CD4-positive, alpha-beta T cell treated with Interleukin-15 for 4 hours (primary cell): ENCODE results near the gene IMPA2.
"Not testable (repeated sequence)": the region's sequence is repeated elsewhere in the genome, so short reads cannot be mapped to it uniquely, and the experiment has no call there.

Experiments
- DNase-seq: peaks from one replicate; pipeline ENCODE4 v3.0.0-alpha.2; 2020; ENCODE audit warnings: low spot score

Gene IMPA2

DNA sequence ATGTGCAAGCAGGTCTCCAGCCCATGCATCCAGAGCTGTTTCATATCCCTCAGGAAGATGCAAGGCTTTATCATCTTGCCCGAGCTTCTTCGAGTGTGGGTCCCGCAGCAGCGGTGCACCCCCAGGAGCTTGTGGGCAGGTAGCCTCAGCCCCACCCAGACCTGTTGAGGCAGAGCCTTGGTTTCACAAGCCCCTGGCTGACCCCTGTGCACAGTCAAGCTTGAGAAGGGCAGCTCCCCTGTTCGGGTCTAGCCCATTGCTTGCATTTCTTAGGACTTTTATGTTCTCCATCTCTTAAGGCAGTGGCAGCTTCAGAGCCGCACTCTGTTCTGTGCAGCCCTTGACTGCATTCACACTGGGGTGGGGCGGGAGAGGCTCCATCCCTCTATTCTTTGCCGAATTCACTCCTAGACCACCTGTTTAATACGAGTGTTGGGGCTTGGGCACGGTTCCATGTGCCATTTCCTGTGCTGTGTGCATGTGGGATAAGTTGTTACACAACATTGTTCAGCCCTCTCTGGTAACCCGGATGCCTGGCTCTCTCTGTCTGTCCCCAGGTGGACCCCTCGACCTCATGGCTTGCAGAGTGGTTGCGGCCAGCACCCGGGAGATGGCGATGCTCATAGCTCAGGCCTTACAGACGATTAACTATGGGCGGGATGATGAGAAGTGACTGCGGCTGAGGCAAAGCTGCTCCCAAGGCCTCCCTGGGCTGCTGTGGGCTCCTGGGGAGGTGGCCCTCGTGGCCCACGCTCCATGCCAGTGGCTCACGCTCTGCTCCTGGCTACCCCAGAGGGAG is 48.7 kb downstream of the IMPA2 start:
- no peak for DNase-seq

DNA sequence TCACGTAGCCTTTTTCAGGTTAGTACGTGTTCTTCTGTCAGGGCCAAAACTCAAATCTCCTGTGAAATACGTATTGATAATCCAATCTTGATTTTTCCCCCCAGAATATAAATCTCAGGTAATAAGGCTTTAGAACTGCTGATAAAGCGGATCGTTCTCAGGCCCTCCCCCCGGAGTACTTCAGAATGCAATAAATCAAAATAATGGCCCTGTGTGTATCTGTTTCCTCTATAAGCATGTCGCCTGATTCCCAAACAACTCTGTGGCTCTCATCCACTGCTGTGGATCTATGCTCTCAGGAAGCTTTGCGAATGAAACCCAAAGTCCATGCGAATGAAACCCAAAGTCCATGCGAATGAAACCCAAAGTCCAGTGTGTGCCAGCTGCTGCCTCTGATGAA is 49.4 kb downstream of the IMPA2 start:
- DNase-seq = no peak

DNA sequence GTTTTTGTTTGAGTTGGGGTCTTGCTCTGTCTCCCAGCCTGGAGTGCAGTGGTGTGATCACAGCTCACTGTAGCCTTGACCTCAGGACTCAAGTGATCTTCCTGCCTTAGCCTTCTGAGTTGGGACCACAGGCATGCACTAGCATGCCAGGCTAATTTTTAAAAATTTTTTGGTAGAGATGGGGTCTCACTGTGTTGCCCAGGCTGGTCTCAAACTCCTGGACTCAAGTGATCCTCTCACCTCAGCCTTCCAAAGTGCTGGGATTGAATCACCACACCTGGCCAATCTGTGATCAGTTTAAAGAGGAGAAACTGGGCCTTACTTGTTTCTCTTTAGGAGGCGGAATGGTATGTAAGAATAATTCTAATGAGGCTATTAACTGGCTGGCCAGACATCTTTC is 49.9 kb downstream of the IMPA2 start:
- DNase-seq = no peak

DNA sequence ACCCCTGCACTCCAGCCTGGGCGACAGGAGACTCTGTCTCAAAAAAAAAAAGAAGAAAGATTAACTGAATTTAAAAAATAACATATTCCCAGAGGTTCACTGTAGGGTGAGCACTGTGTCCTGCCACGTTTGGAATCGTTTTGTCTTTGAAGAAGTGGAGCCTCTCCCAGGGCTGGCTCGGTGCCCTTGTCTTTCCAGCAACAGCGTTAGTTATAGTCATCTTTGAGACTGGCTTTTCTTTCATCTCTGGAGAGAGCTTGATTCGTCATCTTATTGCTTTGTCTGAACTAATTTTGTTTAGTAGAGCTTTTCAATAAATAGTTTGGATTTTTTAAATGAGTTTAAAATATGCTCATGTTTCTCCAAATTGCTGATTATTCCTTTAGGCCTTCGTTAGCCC is 50.5 kb downstream of the IMPA2 start:
- DNase-seq = no peak

DNA sequence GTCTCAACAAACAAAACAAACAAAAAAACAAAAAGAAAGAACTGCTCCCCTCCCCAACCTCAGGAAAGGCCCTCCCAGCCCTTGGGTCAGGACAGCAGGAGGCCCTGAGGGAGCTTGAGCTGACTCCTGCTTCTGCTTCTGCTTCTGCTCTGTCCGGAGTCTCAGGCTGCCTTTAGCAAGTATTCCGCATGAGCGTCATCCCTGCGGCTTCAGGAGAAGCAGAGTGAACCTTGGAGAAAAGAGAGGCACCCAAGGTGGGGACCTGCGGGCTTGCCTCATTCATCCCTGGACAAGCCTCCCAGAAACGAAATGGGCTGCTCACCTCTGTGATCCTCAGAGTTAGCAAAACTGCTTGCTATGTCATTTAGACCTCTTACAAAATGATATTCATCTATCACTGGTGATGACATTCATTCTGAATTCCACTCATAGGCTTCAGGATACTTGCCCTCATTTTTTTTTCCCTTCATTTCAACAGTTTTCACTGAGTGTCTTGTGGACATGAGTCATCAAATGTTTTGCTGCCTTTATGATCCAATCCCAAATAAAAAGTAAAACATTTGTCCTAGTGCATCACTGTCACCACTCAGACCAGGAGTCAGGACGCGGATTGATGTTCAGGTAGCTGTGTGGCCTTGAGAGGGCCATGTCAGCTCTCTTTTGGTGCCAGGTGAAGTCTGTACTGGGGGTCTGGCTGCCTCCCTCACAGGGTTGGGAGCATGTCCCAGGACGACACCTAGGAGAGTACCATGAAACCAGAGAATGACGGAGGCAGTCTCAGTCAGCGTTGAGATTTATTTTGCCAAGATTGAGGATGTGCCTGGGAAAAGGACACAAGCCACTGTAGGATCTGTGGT is 51.7 kb downstream of the IMPA2 start:
- DNase-seq = no peak

DNA sequence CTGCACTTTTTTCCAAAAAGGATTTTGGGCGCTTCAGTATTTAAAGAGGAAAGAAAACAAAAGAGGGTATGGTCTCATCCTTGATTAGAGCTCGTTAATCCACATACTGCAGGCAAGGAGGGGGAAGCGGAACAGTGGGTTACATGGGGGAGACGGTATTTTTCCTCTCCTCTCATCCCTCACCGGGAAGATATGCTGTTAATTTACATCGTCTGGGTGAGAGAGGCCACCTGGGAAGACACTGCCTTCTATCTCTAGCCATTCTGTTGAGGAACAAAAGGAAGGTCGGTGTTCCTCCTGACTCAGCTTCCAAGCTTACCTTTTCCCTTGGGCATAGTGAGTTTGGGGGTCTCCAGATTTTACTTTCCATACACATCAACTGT is 52.3 kb downstream of the IMPA2 start:
- DNase-seq = no peak

DNA sequence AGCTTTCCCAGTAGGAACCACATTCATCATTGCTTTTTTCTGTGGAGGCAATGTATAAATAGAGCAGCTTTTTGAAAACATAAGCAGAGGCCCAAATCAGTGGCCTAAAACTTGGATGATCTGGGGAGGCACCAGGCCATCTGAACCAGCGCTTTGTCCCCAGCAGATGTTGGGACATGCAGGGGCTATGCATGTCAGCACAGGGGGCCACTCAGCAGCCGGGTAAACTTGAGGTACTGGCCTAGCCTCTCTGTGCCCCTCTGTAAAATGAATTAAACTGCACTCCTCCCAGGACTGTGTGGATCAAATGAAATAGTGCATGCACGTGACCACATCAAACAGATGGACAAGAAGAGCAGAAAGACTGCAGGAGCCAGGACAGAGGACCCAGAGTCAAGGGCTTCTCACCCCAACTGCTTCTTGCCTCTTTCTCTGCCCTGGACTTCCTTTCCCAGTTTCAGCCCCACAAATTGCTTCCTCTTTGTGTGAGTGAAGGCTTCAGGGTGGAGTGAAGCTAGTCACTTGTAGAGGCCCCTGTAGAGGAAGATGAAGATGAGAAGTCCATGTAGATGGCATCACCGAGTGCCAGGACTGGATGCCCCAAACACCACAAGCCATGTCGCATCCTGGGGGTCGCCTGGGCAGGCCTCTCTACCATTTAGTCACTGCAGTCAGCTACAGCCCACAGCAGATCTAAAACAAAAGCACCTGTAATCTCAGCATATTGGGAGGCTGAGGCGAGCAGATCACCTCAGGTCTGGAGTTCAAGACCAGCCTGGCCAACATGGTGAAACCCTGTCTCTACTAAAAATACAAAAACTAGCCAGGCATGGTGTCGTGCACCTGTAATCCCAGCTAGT is 53.2 kb downstream of the IMPA2 start:
- no peak for DNase-seq

DNA sequence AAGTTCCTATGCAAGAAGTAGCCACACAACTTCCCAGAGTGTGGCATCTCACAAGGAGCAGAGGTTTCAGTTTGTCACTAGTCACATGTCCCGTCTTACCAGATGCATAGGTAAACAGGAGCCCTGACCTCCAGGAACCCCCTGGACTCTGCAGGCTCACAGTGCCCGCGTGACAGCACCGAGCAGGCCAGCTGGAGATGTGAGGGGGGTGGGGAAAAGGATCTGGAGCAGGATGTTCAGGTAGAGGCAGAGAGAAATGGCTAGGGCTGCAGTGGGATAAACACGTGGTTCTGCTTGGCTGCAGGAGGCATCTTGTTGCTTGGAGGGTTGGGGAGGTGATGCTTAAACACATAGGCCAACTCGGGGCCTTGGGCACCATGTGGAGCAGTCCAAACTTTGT is 54.2 kb downstream of the IMPA2 start:
- no peak for DNase-seq

DNA sequence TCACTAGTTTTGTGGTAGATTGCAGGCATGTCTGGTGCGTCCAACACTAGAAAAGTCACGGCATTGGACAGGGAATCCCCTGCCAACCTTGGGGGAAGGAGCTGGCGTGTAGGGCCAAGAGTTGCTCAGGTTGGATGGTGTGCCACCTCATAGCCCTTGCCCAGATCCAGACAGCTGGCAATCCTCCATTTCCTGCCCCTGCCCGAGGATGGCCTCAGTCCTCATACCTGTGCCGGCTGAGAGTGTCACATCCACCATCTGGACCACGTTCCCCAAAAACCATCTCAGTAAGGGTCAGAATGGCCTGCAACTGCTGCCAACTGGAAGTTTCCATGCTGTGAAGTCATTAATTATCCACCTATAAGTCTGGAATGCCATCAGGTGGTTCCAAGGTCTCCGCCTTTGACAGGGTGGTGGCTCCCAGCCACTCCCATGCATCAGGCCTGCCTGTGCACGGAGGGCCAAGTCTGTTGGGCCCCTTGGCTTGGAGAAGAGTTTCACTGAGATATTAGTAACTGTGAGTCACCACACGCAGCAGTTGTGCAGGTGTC is 55.0 kb downstream of the IMPA2 start:
- no peak for DNase-seq

DNA sequence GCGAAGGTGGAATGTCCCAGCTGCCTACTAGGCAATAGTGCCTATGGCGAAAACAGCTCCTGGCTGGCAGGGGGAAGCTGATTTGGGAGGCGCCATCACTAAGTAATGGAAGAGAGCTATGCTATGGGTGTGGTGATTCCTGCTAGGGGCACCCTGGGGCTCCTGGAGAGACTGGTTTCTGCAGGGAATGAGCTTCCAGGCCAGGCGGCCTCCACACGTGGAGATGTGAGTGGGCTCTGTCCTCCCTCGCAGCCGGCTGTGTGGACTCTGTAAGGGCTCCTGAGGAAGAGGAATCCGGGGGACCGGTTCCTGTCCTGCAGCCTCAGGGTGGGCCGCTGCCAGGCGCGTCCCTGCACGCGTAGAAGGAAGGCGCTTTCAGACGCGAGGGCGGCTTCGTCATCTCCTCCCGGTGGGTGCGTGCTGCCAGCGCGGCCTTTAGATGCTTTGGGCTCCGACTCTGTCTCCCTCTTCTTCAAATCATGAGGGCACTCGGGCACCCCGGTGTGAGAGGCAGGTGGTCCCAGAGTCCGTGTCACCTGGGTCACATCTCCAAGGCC is 56.9 kb downstream of the IMPA2 start:
- no peak for DNase-seq

DNA sequence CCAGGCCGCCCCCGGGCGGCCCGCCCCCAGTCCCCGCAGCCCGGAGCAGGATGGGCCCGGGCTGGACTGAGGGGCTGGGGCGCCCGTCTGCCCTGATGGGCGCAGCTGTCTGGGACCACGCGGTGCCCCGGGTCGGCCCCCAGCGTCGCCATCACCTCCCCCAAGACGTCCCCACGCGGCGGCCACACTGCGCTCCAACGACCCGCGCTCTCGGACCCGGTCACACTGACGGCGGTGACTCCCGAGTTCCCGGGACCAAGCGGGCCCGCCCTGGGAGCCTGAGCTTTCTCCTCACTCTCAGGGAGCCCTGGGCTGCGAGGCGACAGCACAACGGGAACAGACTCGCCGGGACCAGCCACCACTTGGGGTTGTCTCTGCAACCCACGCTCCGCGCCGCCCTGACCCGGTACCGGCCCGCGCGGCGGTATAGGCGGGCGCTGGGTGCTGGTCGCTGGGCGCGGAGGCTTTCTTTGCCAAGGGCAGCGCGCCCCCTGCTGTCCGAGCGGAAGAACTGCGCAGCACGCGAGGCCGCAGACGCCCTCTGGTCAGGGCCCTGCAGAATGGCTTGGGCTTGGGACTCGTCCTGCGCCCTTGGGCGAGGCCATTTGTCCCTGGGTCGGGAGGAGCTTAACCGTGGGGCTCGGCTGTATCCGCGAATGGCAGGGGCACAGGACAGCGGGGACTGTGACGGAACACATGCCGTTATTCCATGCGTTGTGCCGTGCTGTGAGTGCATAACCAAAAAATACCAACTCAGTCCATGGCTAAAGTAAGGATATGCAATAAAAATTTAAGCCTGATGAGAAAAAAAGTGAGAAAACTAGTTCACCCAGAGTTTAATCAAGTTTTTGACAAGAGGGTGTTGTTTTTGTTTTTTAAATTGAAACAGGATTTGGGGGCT is 57.6 kb downstream of the IMPA2 start:
- peak; percentile 75 for DNase-seq

DNA sequence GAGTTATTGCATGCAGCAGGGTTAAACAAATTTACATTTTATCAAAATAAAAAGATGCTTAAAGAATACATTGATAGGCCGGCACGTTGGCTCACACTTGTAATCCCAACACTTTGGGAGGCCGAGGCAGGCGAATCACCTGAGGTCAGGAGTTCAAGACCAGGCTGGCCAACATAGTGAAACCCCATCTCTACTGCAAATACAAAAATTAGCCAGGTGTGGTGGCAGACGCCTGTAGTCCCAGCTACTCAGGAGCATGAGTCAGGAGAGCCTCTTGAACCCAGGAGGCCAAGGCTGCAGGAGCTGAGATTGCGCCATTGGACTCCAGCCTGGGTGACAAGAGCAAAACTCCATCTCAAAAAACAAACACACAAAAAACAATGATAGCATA is 58.2 kb downstream of the IMPA2 start:
- DNase-seq = not testable (repeated sequence)

DNA sequence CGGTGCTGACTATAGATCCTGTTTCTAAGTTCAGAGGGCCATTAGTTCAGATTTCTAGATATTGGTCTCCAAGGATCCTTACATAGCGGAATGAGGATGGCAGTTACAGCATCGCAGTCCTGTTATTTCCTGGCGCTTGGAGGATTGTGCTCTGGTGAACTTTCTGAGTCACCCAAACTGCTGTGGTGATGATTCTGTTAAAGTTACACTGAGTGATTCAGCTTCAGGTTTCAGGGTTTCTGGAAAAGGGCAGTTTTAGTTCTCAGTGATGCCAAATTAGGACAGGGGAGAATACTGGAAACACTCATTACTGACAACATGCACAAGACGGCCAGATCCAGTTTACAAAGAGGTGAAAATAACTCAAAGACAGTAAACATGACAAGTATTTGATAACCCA is 60.3 kb downstream of the IMPA2 start:
- DNase-seq = no peak

DNA sequence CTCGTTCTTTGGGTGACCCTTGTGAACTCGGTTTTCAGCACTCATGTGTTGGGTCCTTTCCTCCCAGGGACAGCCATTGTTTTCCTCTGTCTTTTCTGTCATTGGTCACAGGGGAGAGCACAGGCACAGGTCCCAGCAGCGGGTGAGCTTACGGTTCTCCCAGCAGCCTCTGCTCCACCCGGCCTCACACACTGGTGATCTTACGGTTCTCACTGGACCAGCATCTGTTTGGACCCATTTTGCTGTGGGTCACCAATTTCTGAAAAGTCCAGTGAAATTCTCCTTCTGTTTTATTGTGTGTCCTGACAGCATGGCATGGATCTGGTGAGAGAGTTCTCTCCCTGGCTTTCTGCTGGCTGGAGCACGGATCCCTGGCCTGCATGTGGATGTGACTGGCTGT is 62.5 kb downstream of the IMPA2 start:
- no peak for DNase-seq

DNA sequence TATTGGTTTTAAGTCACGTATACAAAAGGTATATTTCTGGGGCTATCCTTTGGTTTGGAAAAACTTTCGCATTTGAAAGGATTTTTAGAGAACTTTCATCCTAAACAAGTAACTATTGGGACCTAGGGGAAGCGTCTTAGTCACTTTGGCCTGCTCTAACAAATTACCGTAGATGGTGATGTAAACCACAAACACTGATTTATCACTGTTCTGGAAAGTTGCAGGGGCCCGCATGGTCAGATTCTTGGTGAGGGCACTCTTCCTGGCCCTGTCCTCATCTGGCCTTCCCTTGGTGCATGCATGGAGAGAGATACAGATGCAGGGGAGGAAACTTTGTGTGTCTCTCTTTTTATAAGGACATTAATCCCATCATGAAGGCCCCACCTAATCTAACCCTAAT is 63.3 kb downstream of the IMPA2 start:
- no peak for DNase-seq

DNA sequence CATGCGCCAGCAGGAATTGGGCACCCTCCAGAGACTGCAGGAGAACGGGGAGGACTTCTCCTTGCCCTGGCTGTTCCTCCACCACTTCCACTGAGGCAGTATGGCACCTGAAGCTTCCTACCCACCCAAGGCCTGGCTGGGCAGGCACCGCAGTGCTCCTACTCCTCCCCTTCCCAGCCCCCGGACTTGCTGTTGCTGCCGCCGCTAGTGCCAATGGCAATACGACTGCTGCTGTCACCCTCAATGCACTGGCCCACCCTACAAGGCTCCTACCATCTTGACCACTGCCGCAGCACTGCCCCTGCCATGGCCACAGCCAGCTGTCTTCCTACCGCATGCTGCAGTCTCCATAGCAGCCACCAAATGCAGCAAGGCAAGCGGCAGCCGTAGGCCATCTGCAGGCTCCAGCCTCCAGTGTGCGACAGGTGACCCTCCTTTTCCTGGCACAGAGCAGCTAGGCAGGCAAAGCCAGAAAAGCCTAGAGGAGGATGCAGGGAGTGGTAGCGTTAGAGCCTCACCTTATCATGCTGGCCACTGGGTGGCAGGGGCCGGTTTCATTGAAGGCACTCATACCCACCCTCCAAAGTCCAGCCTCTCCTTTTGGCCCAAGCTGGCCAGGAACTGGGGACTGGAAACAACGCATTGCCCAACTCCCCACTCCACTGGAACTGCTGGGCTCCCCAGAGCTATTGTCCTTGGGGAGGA is 64.9 kb downstream of the IMPA2 start:
- DNase-seq = no peak

DNA sequence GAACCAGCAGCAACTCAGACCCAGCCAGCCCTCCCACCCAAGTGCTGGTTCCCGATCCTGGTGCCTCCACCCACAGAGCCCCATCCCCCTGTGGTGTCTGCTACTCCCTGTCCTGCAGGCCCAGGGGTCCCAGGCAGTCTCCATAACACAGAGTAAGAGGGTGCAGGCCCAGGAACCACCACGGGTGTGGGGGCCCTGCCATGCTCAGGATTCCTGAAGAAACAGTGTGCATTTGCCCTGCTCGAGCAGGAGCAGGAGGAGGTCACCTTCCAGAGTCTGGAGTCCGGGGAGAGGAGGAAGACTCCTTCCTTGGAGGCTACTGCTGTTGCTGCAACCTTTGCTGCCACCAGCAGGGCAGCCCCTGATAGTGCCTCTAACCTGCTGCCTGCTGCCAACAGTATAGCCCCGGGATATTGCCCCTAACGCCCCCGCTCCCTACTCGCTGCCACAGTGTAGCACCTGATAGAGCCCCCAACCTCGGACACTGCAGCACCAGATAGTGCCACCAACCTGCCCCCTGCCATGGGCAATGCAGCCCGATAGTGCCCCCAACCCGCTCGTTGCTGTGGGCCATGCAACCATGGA is 65.5 kb downstream of the IMPA2 start:
- DNase-seq = no peak

DNA sequence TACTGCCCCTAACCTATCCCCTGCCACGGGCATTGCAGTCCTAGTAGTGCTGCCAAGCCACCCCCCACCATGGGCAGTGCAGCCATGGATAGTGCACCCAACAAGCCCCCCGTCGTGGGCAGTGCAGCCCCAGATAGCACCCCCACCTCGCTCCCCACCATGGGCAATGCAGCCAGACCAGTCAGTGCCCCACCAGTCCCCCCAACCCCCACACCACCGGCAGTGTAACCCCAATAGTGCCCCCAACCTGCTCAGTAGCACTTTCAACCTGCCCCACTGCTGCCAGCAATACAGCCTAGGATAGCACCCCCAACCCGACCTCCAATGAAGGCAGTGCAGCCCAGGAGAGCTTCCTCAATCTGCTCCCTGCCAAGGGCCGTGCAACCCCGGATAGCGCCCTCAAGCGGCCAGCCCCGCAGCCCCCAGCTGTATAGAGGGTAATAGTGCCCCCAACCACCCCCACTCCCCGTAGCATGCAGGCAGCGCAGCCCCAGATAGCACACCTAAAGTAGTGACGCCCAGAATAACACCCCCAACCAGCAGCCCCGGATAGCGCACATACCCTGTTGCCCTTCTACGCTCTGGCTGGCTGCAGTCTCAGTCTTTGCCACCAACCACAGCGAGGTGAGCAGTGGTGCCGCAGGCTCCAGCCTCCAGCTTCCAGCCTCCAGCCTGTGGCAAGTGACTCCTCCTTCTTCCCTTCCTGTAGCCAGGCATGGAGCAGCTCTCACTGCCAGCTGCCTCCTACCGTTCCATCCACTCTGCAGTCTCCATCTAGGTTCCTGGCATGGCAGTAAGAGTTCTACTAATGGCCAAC is 66.9 kb downstream of the IMPA2 start:
- no peak for DNase-seq

DNA sequence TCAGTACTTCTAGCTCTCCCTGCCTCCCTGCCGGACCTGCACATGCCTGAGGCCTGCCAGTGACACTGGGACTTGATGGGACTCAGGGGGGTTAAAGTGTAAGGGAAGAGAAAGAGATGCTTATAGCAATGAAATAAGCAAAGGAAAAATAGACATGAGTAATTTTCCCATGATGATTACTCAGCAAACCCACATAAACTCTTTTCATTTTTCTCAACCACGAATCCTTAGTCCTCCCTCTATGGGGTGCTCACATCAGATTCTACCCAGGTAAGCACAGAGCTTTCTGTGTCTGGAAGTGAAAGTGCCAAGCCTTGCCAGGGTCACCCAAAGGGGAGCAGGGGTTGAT is 67.5 kb downstream of the IMPA2 start:
- no peak for DNase-seq
